GM23338 (cell line): ENCODE results near the gene KRTDAP. TPM values are rescaled to one million over a fixed set of nuclear protein-coding genes. Genes with fewer than 3 reads are reported as not detected.

ENCODE experiments used
- ATAC-seq: fragments of 200-7000 bp; cut with Tn5 transposase; 3 replicates; pipeline ENCODE4 v1.9.1; 2020
- DNase-seq: peaks from one replicate; pipeline ENCODE4 v3.0.0-alpha.2; 2015; ENCODE audit warnings: low spot score
- H2AFZ ChIP-seq: fragments of 200-600 bp; sonication (generic); 2 replicates; pipeline ENCODE4 v1.8.0; 2016; ENCODE audit warnings: antibody characterized with exemption, mild to moderate bottlenecking, moderate library complexity
- H3F3A ChIP-seq: fragments of 200-600 bp; sonication (generic); replicated peaks from 2 replicates; pipeline ENCODE4 v1.8.0; 2017; ENCODE audit warnings: antibody characterized with exemption, mixed run types, low read depth
- H3K27ac ChIP-seq: fragments of 200-600 bp; sonication (generic); 2 replicates; pipeline ENCODE4 v1.6.1; 2016; ENCODE audit warnings: low read depth
- H3K27me3 ChIP-seq: fragments of 200-600 bp; sonication (generic); 2 replicates; pipeline ENCODE4 v1.8.0; 2016; ENCODE audit warnings: mild to moderate bottlenecking, mixed run types, moderate library complexity; ENCODE audit not compliant: insufficient read depth
- H3K36me3 ChIP-seq: fragments of 200-600 bp; sonication (generic); 2 replicates; pipeline ENCODE4 v1.8.0; 2016; ENCODE audit warnings: mild to moderate bottlenecking; ENCODE audit not compliant: insufficient read depth
- H3K4me1 ChIP-seq: fragments of 200-600 bp; sonication (generic); 2 replicates; pipeline ENCODE4 v1.8.0; 2016; ENCODE audit warnings: mild to moderate bottlenecking, moderate library complexity; ENCODE audit not compliant: insufficient read depth
- H3K4me2 ChIP-seq: fragments of 200-600 bp; sonication (generic); 2 replicates; pipeline ENCODE4 v1.7.1; 2017; ENCODE audit warnings: mixed run types
- H3K4me3 ChIP-seq: fragments of 200-600 bp; sonication (generic); 2 replicates; pipeline ENCODE4 v1.6.1; 2016; ENCODE audit warnings: mixed run types
- H3K79me2 ChIP-seq: fragments of 200-600 bp; sonication (generic); replicated peaks from 2 replicates; pipeline ENCODE4 v1.8.0; 2017; ENCODE audit warnings: mild to moderate bottlenecking; ENCODE audit not compliant: insufficient read depth
- H3K9me2 ChIP-seq: fragments of 200-600 bp; sonication (generic); 2 replicates; pipeline ENCODE4 v1.8.0; 2017; ENCODE audit not compliant: insufficient read depth
- H4K20me1 ChIP-seq: fragments of 200-600 bp; sonication (generic); replicated peaks from 2 replicates; pipeline ENCODE4 v1.8.0; 2017; ENCODE audit warnings: mild to moderate bottlenecking; ENCODE audit not compliant: insufficient read depth
- H3K27ac Mint-ChIP-seq: 2 replicates; pipeline ENCODE4 v1.8.0; 2020; ENCODE audit warnings: inconsistent platforms, mild to moderate bottlenecking, moderate library complexity, mixed read lengths
- H3K27me3 Mint-ChIP-seq: 3 replicates; pipeline ENCODE4 v1.8.0; 2022; ENCODE audit warnings: low read depth, mild to moderate bottlenecking, moderate library complexity, mixed read lengths, inconsistent platforms; ENCODE audit not compliant: insufficient read depth, poor library complexity
- H3K36me3 Mint-ChIP-seq: 3 replicates; pipeline ENCODE4 v1.8.0; 2021; ENCODE audit warnings: low read depth, mild to moderate bottlenecking, inconsistent platforms, moderate library complexity, mixed read lengths
- H3K4me1 Mint-ChIP-seq: 3 replicates; pipeline ENCODE4 v1.8.0; 2020; ENCODE audit warnings: mild to moderate bottlenecking, inconsistent platforms, mixed read lengths
- H3K4me3 Mint-ChIP-seq: 3 replicates; pipeline ENCODE4 v1.8.0; 2021; ENCODE audit warnings: moderate library complexity, mild to moderate bottlenecking, inconsistent platforms, mixed read lengths
- H3K9me3 Mint-ChIP-seq: 3 replicates; pipeline ENCODE4 v1.8.0; 2020; ENCODE audit warnings: moderate library complexity, mild to moderate bottlenecking, inconsistent platforms, mixed read lengths
- CREB1 ChIP-seq: fragments of 250-450 bp; sonication (Bioruptor Pico); IDR thresholded peaks from 2 replicates; pipeline ENCODE4 v1.5.0; 2020; ENCODE audit warnings: low read depth, mild to moderate bottlenecking, moderate library complexity
- CTCF ChIP-seq, 2 experiments: fragments of 200-600 bp in 1 of 2; sonication (generic) in 1 of 2; conservative IDR thresholded peaks; 2 replicates each; pipeline versions ENCODE4 v1.5.1 to v1.6.1; 2016 to 2017; ENCODE audit warnings: antibody characterized with exemption in 2 of 2, low read depth in 2 of 2, mild to moderate bottlenecking in 2 of 2, moderate library complexity in 1 of 2
- EZH2 ChIP-seq: fragments of 200-600 bp; sonication (generic); IDR thresholded peaks from one replicate; pipeline ENCODE4 v1.8.0; 2017; ENCODE audit warnings: antibody characterized with exemption, mild to moderate bottlenecking, low read depth; ENCODE audit not compliant: unreplicated experiment
- EZH2phosphoT487 ChIP-seq: fragments of 200-600 bp; sonication (generic); IDR thresholded peaks from one replicate; pipeline ENCODE4 v1.8.1; 2018; ENCODE audit warnings: antibody characterized with exemption; ENCODE audit not compliant: unreplicated experiment
- JUNB ChIP-seq: IDR thresholded peaks from one replicate; pipeline ENCODE4 v1.6.1; 2016; ENCODE audit warnings: antibody characterized with exemption; ENCODE audit not compliant: unreplicated experiment
- NANOG ChIP-seq: IDR thresholded peaks from 2 replicates; pipeline ENCODE4 v1.6.1; 2016; ENCODE audit warnings: antibody characterized with exemption, borderline replicate concordance
- POLR2AphosphoS5 ChIP-seq: IDR thresholded peaks from 2 replicates; pipeline ENCODE4 v1.6.1; 2016; ENCODE audit warnings: antibody characterized with exemption, low read depth
- REST ChIP-seq: IDR thresholded peaks from one replicate; pipeline ENCODE4 v1.6.1; 2018; ENCODE audit warnings: antibody characterized with exemption; ENCODE audit not compliant: unreplicated experiment
- STAT1 ChIP-seq: IDR thresholded peaks from one replicate; pipeline ENCODE4 v1.6.1; 2016; ENCODE audit warnings: antibody characterized with exemption; ENCODE audit not compliant: unreplicated experiment
- ZNF114 ChIP-seq: fragments of 250-450 bp; sonication (Bioruptor Pico); IDR thresholded peaks from 2 replicates; pipeline ENCODE4 v1.5.0; 2020; ENCODE audit warnings: mild to moderate bottlenecking, moderate library complexity
- ZNF331 ChIP-seq: fragments of 250-450 bp; sonication (Bioruptor Pico); IDR thresholded peaks from 2 replicates; pipeline ENCODE4 v1.5.0; 2020; ENCODE audit warnings: low read depth, mild to moderate bottlenecking, moderate library complexity
- polyA plus RNA-seq: library from polyadenylated mRNA; unstranded; fragments of >200 nt; fragmentation: Nextera tagmentation; extraction: Ambion mirVana; gene quantifications from 2 replicates; pipeline ENCODE4 v1.2.1, GENCODE V29; 2016
- total RNA-seq: library from RNA; depleted of rRNA; stranded (reverse); fragments of >200 nt; shearing (Covaris generic); gene quantifications from 2 replicates; pipeline ENCODE4 v1.2.3, GENCODE V29; 2014
- TF ChIP-seq, protein P1 (sequence below): IDR thresholded peaks from 2 replicates; pipeline ENCODE4 v1.6.1; 2016; ENCODE audit warnings: antibody characterized with exemption
- TF ChIP-seq, protein P2 (sequence below): fragments of 250-450 bp; sonication (Bioruptor Pico); IDR thresholded peaks from 2 replicates; pipeline ENCODE4 v1.5.0; 2020; ENCODE audit warnings: mild to moderate bottlenecking, moderate library complexity

Gene KRTDAP
- total and polyA plus RNA-seq, 2 experiments from 2014 or later = 2.7 TPM; not detected in 1

- Histone ChIP-seq H3K9me2 (no peaks in the 10 kb centered on the region), H3F3A (no peaks in the 10 kb centered on the region), H3K4me3 (no peak overlapping the region), H3K4me2 (no peak overlapping the region), H4K20me1 (no peaks in the 10 kb centered on the region), H2AFZ (no peak overlapping the region), H3K79me2 (no peaks in the 10 kb centered on the region), H3K36me3 (no peaks in the 10 kb centered on the region), H3K4me1 (no peaks in the 10 kb centered on the region), H3K27ac (no peak overlapping the region), H3K27me3 (no peaks in the 10 kb centered on the region)
- Mint-ChIP-seq H3K9me3 (no peaks in the 10 kb centered on the region), H3K27me3 (peaks cover 5% of the 10 kb centered on the region), H3K27ac (no peak overlapping the region), H3K4me1 (no peaks in the 10 kb centered on the region), H3K36me3 (no peaks in the 10 kb centered on the region), H3K4me3 (no peak overlapping the region)
- ATAC-seq (no peak), DNase-seq (no peak)
- TF ChIP-seq POLR2AphosphoS5 (no peak), EZH2 (no peak), ZNF114 (CRISPR knock-in tag) (no peak), CTCF (conservative IDR thresholded peaks at IDR 0.05; ENCODE audit: low read depth in 2 of 2) (no peak), NANOG (no peak), REST (no peak), ZNF331 (CRISPR knock-in tag) (no peak), JUNB (no peak), STAT1 (no peak), CREB1 (CRISPR knock-in tag) (no peak), EZH2phosphoT487 (no peak)
- TF ChIP-seq, protein P1, sequence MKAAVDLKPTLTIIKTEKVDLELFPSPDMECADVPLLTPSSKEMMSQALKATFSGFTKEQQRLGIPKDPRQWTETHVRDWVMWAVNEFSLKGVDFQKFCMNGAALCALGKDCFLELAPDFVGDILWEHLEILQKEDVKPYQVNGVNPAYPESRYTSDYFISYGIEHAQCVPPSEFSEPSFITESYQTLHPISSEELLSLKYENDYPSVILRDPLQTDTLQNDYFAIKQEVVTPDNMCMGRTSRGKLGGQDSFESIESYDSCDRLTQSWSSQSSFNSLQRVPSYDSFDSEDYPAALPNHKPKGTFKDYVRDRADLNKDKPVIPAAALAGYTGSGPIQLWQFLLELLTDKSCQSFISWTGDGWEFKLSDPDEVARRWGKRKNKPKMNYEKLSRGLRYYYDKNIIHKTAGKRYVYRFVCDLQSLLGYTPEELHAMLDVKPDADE = no peak
- TF ChIP-seq, protein P2, sequence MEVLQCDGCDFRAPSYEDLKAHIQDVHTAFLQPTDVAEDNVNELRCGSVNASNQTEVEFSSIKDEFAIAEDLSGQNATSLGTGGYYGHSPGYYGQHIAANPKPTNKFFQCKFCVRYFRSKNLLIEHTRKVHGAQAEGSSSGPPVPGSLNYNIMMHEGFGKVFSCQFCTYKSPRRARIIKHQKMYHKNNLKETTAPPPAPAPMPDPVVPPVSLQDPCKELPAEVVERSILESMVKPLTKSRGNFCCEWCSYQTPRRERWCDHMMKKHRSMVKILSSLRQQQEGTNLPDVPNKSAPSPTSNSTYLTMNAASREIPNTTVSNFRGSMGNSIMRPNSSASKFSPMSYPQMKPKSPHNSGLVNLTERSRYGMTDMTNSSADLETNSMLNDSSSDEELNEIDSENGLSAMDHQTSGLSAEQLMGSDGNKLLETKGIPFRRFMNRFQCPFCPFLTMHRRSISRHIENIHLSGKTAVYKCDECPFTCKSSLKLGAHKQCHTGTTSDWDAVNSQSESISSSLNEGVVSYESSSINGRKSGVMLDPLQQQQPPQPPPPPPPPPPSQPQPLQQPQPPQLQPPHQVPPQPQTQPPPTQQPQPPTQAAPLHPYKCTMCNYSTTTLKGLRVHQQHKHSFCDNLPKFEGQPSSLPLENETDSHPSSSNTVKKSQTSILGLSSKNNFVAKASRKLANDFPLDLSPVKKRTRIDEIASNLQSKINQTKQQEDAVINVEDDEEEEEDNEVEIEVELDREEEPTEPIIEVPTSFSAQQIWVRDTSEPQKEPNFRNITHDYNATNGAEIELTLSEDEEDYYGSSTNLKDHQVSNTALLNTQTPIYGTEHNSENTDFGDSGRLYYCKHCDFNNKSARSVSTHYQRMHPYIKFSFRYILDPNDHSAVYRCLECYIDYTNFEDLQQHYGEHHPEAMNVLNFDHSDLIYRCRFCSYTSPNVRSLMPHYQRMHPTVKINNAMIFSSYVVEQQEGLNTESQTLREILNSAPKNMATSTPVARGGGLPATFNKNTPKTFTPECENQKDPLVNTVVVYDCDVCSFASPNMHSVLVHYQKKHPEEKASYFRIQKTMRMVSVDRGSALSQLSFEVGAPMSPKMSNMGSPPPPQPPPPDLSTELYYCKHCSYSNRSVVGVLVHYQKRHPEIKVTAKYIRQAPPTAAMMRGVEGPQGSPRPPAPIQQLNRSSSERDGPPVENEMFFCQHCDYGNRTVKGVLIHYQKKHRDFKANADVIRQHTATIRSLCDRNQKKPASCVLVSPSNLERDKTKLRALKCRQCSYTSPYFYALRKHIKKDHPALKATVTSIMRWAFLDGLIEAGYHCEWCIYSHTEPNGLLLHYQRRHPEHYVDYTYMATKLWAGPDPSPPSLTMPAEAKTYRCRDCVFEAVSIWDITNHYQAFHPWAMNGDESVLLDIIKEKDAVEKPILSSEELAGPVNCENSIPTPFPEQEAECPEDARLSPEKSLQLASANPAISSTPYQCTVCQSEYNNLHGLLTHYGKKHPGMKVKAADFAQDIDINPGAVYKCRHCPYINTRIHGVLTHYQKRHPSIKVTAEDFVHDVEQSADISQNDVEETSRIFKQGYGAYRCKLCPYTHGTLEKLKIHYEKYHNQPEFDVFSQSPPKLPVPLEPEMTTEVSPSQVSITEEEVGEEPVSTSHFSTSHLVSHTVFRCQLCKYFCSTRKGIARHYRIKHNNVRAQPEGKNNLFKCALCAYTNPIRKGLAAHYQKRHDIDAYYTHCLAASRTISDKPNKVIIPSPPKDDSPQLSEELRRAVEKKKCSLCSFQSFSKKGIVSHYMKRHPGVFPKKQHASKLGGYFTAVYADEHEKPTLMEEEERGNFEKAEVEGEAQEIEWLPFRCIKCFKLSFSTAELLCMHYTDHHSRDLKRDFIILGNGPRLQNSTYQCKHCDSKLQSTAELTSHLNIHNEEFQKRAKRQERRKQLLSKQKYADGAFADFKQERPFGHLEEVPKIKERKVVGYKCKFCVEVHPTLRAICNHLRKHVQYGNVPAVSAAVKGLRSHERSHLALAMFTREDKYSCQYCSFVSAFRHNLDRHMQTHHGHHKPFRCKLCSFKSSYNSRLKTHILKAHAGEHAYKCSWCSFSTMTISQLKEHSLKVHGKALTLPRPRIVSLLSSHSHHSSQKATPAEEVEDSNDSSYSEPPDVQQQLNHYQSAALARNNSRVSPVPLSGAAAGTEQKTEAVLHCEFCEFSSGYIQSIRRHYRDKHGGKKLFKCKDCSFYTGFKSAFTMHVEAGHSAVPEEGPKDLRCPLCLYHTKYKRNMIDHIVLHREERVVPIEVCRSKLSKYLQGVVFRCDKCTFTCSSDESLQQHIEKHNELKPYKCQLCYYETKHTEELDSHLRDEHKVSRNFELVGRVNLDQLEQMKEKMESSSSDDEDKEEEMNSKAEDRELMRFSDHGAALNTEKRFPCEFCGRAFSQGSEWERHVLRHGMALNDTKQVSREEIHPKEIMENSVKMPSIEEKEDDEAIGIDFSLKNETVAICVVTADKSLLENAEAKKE = no peak
These were observed 50.3 kb downstream of the KRTDAP start for GRCh38 chr19:35439921-35440320.
